Raji (cell line): ENCODE measurements around the gene RBM43.

Experiments
- POLR2A ChIP-seq: IDR thresholded peaks from 2 replicates; pipeline ENCODE4 v1.6.1; 2011; ENCODE audit warnings: low read depth, low read length, control low read depth; ENCODE audit not compliant: insufficient read depth

The RBM43 gene

DNA sequence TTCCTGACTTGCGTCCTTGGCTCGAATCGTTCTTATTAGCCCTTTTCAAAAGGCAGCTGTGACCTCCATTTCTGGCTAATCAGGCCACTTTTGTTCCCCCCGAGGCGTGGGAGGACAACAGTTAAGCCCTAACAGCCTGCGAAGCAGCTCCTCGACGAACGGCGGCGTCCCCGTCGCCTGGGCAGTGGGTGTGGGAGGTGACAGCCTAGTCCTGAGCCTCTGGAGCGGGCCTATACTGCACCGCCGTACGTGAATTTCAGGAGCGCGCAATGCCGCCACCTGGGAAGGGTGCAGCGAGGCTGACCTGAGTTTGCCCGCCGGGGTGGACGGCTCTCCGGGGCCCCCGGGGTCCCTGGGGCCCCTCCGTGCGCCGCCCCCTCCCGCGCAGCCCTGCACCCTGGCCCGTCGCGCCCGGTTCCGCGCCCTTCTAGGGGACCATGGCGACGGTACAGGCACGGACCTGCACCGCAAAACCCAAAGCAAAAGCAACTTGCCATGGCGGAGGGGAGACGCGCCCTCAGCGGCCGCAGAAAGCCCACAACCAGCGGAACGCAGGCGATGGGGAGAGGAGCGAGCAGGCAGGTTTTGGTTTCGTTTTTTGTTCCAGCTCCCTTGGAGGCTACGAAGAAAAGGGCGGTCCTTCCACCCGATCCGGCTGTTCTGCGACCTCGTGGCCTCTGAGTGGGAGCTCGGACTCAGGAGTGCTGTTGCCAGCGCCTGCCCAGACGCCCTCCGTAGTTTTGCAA is at the start of gene RBM43:
TSS of gene RBM43 (minus strand) at position 633 of the 746 bp plus-strand sequence. CDS start at position 497, 136 bp downstream.
- TF ChIP-seq POLR2A = no peak

DNA sequence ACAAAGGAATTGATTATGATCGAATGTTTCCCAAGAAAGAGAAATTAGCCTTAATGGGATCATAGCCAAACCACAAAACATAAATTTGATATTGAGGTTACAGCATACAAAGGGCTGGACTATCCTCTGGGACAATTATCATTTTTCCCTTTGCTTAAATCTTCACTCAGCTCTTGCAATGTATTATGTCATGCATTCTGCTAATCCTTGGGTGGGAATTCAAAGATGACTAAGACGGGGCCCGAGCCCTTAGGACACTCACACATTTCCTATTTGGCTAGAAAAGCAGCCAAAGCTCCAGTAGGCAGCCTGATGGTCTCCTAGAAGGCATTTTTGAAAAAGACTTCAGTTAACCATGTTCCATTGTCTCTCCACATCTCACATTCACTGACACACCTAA is 45.0 kb upstream of the RBM43 start:
- no peak for TF ChIP-seq POLR2A

DNA sequence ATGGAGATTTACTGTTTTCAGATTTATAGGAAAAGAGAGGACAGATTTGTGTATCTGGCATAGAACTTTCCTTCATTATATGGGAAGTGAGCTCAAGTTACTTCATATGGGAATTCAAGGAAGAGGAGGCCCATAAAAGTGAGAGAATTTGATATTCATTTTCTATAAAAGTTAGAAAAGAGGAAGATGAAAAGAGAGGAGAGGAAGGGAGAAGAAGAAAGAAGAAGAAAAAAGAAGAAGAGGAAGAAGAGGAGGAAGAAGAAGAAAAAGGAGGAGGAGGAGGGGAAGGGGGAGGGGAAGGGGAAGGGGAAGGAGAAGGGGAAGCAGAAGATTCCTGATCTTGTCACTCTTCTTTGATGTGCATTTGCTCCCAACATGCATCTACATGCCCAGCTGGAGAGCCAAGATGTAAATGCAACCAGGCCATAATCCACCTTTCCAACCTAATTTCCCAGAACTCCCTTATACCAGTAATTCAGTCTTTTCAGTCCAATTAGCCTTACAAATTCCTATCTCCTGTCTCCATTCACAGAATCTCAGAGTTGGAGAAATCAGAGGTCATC is 43.5 kb upstream of the RBM43 start:
- no peak for TF ChIP-seq POLR2A

GRCh38 chr2:151302879-151303278 is 41.2 kb upstream of the RBM43 start:
- TF ChIP-seq POLR2A = no peak

- TF ChIP-seq POLR2A = no peak
These were observed 40.7 kb upstream of the RBM43 start for GRCh38 chr2:151302404-151302803.

- TF ChIP-seq POLR2A = no peak
These were observed 38.4 kb upstream of the RBM43 start for GRCh38 chr2:151299920-151300539.

- no peak for TF ChIP-seq POLR2A
These were observed 36.2 kb upstream of the RBM43 start for GRCh38 chr2:151297882-151298281.

GRCh38 chr2:151292546-151292945 is 30.9 kb upstream of the RBM43 start:
- no peak for TF ChIP-seq POLR2A

DNA sequence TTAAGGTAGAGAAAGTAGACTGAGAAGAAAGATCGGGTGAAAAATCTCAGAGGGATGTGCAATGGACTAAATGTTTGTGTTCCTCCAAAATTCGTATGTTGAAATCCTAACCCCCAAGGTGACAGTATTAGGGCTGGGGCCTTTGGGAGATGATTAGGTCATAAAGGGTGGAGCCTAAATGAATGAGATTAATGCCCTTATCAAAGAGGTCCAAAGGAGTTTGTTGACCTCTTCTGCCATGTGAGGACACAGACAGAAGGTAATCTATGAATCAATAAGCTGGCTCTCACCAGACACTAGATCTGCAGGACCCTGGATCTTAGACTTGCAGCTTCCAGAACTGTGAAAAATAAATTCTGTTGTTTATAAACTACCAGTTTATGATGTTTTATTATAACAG is 30.5 kb upstream of the RBM43 start:
- no peak for TF ChIP-seq POLR2A

DNA sequence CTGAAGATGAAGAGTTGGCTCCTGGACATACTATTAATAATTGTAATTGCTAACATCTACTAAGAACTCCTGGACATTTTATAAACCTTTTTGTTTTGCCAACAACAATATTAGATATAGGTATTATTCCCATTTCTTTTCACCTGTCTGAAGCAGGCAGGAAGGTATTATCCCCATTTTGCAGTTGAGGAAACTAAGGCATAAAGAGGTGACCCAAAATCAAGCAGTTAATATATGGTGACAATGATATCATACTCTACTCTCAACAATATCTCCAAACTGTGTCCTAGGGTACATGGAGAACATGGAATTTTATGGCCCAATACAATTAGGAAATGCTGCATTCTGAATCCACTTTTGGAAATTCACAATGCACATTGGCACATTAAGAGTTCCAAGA is 29.6 kb upstream of the RBM43 start:
- no peak for TF ChIP-seq POLR2A

GRCh38 chr2:151289972-151290866 is 28.6 kb upstream of the RBM43 start:
- no peak for TF ChIP-seq POLR2A

- no peak for TF ChIP-seq POLR2A
These were observed 26.0 kb upstream of the RBM43 start for GRCh38 chr2:151287513-151288250.

DNA sequence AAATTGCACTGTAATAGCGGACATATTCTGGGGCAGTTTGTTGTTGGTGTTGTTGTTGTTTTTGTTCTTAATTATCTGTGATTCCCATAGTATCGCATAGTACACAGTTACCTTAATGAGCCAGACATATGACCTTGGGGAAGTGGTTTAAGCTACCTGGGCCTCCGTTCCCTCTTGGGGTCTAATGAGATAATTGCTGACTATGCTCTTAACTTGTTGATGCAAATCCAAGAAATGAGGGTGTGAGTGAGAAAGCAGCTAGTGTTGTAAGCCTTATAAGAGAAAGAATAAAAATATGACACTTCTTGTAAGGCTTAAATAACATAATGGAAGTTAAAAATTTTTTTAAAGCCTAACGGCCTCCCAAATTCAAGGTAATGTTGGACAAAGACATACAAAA is 20.7 kb upstream of the RBM43 start:
- no peak for TF ChIP-seq POLR2A

GRCh38 chr2:151280271-151280670 is 18.6 kb upstream of the RBM43 start:
- no peak for TF ChIP-seq POLR2A

- TF ChIP-seq POLR2A = no peak
These were observed 16.8 kb upstream of the RBM43 start for GRCh38 chr2:151278487-151278886.
